Smooth muscle cell (in vitro differentiated cells): ENCODE results near the gene ZNF260. TPM values are rescaled to one million over a fixed set of nuclear protein-coding genes. Genes with fewer than 3 reads are reported as not detected.

Experiments used
- polyA plus RNA-seq: library from polyadenylated mRNA; unstranded; fragments of >200 nt; fragmentation: Nextera tagmentation; extraction: Ambion mirVana; gene quantifications from 2 replicates; pipeline ENCODE4 v1.2.1, GENCODE V29; 2016
- total RNA-seq: library from RNA; depleted of rRNA; stranded (reverse); fragments of >200 nt; gene quantifications from 2 replicates; pipeline ENCODE4 v1.2.3, GENCODE V29; 2014

Gene ZNF260
- total and polyA plus RNA-seq, 2 experiments from 2014 or later, result 7.6 to 40.3 TPM

Other genes with a start within 250 kb of the ZNF260 start
- gene ZFP14, start 149.1 kb downstream of the ZNF260 start, total RNA-seq, result 1.8 and 2.0 TPM in 2 replicates
- gene ZFP14, start 149.1 kb downstream of the ZNF260 start, polyA plus RNA-seq, result 1.3 and 1.8 TPM in 2 replicates
- 6.8 and 9.2 TPM in 2 replicates for gene ZFP82, start 109.6 kb downstream of the ZNF260 start, total RNA-seq
- gene ZFP82, start 109.6 kb downstream of the ZNF260 start, polyA plus RNA-seq, result 7.3 and 7.8 TPM in 2 replicates
- 6.9 and 9.8 TPM in 2 replicates for gene ZNF566, start 38.7 kb downstream of the ZNF260 start, total RNA-seq
- 3.5 and 4.6 TPM in 2 replicates for gene ZNF566, start 38.7 kb downstream of the ZNF260 start, polyA plus RNA-seq
- gene ZNF529, start 45.0 kb upstream of the ZNF260 start, total RNA-seq, result 9.3 and 10.0 TPM in 2 replicates
- 2.9 and 3.5 TPM in 2 replicates for gene ZNF529, start 45.0 kb upstream of the ZNF260 start, polyA plus RNA-seq
- gene ZNF382, start 77.0 kb upstream of the ZNF260 start, total RNA-seq, result 6.0 and 8.9 TPM in 2 replicates
- gene ZNF382, start 77.0 kb upstream of the ZNF260 start, polyA plus RNA-seq, result 3.0 and 3.5 TPM in 2 replicates
- gene ZNF461, start 138.6 kb upstream of the ZNF260 start, total RNA-seq, result 9.8 and 11.5 TPM in 2 replicates
- gene ZNF461, start 138.6 kb upstream of the ZNF260 start, polyA plus RNA-seq, result 2.6 and 5.1 TPM in 2 replicates
- 8.0 and 11.3 TPM in 2 replicates for gene ZNF567, start 159.3 kb upstream of the ZNF260 start, total RNA-seq
- 5.3 and 10.1 TPM in 2 replicates for gene ZNF567, start 159.3 kb upstream of the ZNF260 start, polyA plus RNA-seq
- gene ZNF850, start 244.5 kb upstream of the ZNF260 start, total RNA-seq, result 2.8 and 10.1 TPM in 2 replicates
- gene ZNF850, start 244.5 kb upstream of the ZNF260 start, polyA plus RNA-seq, result 0.78 and 0.99 TPM in 2 replicates